Epithelial cell of esophagus (primary cell): ENCODE data around the gene CEP41.

Experiments
- DNase-seq: peaks from one replicate; pipeline ENCODE4 v3.0.0; 2010; ENCODE audit warnings: low read depth
- H3K4me3 ChIP-seq: 2 replicates; pipeline ENCODE4 v1.5.1; 2011; ENCODE audit warnings: mild to moderate bottlenecking, low read length, control low read depth
- CTCF ChIP-seq: IDR thresholded peaks from 2 replicates; pipeline ENCODE4 v1.5.1; 2011; ENCODE audit warnings: low read depth, mild to moderate bottlenecking, low read length, control low read depth, inconsistent platforms; ENCODE audit not compliant: insufficient read depth; ENCODE audit errors: missing control alignments

Gene CEP41

GRCh38 chr7:130432886-130433285 is 7.9 kb downstream of the CEP41 start:
- DNase-seq = peak; percentile 51
- TF ChIP-seq CTCF = no peak
- no peak overlapping the region for H3K4me3 ChIP-seq

- no peak overlapping the region for H3K4me3 ChIP-seq
- DNase-seq = peak; percentile 22
- no peak for TF ChIP-seq CTCF
Measured at GRCh38 chr7:130430841-130431666, 9.8 kb downstream of the CEP41 start.

DNA sequence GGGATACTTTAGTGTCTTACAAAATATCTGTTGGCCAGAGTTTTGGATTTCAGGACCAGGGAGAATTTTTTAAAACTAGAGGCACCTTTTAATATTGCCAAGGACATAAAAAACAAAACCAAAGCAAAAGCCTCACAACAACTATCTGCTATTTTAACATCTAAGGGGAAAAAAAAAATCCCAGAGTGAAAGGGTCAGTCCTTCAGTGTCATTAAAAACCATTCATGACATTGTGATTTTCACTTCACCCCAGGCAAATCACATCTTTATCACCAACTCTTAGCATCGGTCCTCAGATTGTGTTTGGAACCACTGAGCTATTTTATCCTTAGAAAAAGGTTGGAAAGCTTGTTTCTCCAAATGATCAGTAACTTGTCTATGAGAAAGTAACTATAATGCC is 10.7 kb downstream of the CEP41 start:
- TF ChIP-seq CTCF = no peak
- no peak overlapping the region for H3K4me3 ChIP-seq

GRCh38 chr7:130429019-130429418 is 11.8 kb downstream of the CEP41 start:
- TF ChIP-seq CTCF = no peak

More for the DNA sequence above, 10.7 kb downstream of the CEP41 start:
- DNase-seq = no peak

GRCh38 chr7:130426564-130426963 is 14.3 kb downstream of the CEP41 start:
- no peak for TF ChIP-seq CTCF
- no peak overlapping the region for H3K4me3 ChIP-seq
- DNase-seq = no peak

More at GRCh38 chr7:130429019-130429418, 11.8 kb downstream of the CEP41 start:
- H3K4me3 ChIP-seq = no peak overlapping the region
- no peak for DNase-seq

DNA sequence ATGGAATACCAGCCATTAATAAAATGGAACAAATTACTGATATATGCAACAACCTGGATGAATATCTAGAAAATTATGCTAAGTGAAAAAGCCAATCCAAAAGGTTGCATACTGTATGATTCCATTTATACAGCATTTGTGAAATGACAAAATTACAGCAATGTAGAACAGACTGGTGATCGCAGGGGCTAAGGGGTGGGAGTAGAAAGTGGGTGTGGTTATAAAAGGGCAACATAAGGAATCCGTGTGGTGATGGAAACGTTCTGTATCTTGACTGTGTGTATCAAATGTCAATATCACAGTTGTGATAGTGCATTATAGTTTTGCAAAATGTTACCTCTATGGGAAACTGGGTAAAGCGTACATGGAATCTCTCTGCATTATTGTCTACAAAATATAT is 15.0 kb downstream of the CEP41 start:
- DNase-seq = no peak
- no peak for TF ChIP-seq CTCF
- H3K4me3 ChIP-seq = no peak overlapping the region
